Activated CD4-positive, alpha-beta T cell treated with anti-CD3 and anti-CD28 coated beads, Interleukin-2, amount 50 U/mL, for 24 hours (primary cell): ENCODE measurements around the gene PNMA1.

ENCODE experiments used
- DNase-seq, 2 donors: peaks; one replicate each; pipeline ENCODE4 v3.0.0-alpha.2; 2020; ENCODE audit warnings: low read depth in 1 of 2, low spot score in 1 of 2

Gene PNMA1

DNA sequence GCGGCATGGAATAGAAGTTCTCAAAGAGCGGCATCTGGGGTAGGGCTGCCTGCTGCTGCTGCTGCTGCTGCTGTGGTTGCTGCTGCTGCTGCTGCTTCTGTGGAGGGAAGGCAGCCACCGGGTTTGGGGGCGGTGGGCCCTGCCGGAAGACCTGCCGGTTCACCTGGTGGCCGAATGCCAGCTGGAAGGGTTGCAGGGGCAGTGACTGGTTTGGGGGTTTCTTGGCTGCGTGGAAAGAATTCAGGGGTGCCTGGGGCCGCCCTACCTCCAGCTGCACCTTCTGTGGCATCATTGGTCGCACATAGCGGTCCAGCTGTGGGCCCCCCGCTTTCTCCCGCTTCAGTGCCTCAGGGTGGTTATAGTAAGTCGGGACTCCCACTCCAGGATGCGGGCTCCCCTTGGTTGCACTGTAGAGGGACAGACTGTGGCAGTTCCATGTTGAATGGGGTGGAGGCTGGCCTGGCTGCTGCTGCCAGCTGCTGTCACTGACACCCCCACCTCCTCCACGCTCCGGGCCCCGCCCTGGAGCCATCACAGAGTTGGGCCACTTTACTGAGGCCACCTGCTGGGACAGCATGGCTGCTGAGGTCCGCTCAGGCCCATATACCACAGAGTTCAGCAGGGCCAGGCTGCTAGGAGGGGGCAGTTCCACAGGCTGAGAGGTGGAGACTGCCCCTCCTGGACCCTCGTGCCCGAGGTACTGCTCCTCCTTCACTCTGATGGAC lies 25.2 kb upstream of the PNMA1 start:
- DNase-seq = no peak

DNA sequence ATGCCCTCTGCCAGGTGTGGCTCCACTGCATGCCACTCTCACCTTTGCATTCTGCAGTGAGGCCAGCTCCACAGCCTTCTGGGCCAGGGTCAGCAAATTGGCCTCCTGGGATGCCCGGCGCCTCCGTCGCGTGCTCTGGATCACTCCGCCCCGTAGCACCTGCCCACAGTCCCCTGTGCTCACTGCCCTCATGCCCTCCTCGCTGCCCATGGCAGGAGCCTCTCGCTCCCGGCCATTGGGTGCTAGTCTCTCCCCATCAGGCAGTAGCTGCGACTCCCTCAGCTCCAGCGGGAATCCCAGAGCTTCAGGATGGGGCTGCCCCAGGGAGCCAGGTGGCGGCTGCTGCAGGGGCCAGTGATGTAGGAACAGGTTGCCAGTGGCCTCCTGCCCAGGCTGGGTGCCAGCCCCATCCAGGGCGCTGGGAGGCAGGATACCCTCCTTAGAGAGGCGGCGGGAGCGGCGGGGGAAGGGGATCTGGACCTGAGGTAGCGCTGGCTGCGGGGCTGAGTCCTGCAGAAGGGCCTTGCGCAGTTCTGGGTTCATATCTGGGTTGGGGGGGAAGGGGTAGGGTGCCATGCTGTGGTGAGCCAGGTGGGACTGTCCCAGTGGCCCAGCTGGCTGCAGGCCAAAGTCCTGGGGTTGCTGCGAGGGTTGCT lies 24.5 kb upstream of the PNMA1 start:
- no peak for DNase-seq

DNA sequence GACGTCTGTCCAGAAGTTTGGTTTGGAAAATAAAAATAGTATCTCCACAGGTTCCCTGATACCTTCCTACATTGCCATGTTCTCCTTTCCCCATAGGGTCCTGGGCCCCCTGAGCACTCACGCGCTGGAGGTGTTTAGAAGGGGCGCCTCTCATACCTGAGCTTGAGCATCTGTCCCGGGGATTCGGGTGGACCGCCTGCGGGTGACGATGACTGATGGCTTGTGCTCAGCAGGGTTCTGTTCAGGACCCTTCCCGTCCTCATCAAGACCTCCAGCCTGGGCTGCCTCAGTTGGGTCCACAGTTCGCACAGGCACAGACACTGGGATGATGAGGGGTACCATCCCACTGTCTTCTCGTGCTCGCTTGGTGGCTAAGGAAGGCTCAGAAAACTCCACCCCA lies 22.7 kb upstream of the PNMA1 start:
- no peak for DNase-seq

DNA sequence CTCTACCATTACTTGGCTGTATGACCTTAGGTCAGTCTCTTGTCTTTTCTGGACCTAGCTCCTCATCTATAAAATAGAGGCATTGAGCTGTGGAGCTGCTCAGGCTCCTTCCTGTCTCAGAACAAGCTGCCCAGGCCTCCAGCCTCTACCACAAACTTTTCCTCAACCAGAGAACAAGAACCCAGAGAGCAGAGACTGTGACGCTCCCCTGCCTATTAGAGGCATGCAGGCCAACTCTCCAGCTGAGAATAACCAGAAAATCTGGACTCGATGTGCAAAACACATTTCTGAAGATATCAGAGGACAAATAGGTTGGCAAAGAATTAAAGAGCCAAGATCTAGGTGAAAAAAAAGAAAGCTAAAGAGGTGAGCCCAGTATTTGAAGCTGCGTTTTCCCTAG lies 17.8 kb upstream of the PNMA1 start:
- no peak for DNase-seq

GRCh38 chr14:73731111-73731510 lies 16.9 kb upstream of the PNMA1 start:
- DNase-seq = no peak

DNA sequence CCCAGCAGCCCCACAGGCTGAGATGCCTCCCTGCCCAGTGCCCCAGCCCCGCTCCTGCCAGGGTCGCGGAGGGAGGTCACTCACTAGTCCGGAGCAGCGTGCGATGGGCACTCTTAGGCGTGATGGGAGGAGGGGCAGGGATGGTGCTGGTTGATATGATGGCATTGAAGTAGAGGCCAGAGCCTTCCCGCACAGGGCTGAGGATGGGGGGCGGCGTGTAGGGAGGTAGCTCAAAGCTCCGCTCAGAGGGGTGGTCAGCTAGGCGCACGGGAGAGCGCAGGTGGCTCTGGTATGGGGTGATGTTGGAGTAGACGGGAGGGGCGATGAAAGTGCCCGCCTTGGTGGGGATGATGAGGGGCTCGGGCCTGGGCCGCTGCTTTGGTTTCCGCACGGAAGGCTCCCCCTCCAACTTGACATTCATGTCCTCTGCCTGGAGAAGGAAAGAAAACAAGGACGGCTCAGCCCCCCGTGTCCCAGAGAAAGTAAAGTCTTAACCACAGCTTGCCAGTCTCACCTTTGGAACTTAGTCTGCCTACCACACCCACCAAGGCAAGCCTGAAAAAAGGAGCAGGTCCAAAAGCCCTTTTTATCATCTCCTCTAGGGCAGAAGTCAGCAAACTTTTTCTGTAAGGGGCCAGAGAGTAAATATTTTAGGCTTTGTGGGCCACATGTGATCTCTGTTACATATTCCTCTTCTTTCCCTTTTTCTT lies 15.5 kb upstream of the PNMA1 start:
- no peak for DNase-seq

DNA sequence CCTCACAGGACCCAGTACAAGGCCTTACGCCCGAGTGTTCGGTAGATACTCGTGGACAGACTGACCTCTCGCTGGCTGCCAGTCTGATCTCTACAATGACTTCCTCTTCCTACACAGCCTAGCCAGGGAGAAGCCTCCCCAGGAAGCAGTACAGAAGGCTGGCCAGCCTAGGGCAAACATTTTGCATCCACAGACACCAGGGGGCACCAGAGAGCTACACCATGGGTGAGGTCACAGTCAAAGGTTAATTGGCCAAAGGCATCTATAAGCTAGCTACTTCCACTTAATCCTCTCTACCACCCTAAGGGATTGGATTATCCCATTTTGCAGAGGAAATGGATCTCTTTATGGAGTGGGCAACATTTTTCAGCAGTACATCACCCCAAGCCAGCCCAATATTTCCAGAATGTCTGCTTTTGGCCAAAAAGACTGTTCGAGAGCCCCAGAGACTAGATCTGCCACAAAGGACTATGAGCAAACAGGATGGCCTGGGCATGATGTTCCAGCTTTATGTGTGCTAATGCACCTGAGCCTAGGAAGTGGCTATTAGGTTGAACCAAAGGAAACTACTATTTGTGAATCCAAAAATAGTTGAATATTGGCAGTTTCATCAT lies 14.6 kb upstream of the PNMA1 start:
- DNase-seq = peak; percentile 87

- DNase-seq = no peak
Measured at GRCh38 chr14:73727166-73727565, 13.0 kb upstream of the PNMA1 start.

DNA sequence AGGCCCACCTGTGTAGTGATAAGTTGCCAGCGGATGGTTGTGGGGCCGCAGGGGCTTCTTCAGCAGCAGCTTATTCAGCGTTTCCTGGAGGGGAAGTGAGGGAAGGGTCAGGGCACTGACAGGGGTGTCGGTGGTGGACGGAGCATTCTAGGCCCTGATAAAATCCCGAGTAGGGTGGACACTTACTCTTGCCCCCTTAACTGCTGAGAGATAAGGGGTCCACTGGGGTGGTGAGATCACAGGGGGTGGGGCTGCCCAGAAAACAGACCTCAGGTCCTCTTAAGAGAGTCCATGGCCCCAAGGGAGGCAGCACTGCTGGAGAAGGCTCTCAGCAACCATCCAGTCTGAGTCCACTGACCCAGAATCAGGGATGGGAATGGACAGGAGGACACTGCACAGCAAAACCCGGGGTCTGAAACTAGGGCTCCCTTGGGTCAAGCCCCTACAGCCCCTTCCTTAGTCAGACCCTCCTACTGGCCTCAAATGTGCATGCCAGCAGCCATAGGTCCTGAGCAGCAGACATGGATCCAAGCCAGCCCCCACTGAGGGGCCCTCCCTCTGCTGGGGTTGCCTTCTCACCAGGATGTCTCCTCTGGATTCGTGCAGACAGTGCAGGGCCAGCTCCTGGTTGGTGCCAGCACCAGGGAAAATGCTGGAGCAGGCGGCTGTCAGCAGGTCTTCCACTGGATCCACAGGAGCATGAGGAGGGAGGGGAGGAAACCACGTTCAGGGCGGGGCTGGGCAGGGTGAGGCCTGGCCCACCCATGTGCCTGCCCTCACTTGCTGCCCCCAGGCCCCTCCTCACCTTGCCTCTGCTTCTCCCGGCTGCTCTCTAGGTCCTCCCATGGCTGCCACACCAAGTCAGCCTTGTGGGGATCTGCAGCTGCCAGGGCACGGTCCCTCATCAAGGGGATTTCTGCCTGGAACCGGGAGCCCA lies 12.1 kb upstream of the PNMA1 start:
- DNase-seq = no peak

- DNase-seq = no peak
Measured at GRCh38 chr14:73725116-73726024, 11.2 kb upstream of the PNMA1 start.

DNA sequence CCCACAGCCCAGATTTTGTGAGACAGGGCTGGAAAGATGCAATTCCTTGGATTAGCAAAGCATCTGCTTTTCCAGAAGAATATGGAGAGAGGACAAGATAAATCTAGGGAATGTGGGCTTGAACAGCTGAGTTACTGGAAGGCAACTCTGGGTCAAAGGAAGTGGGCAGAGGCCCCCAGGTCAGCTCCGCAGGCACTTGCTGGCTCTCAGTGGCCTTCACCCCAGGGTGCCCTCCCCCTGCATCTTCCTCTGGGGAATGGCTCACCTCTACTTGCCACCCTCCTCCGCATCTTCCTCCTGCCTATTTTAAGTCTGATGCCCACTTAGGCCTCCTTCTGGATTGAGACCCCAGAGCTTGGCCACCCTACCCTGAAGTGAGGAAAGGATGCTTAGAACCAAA lies 10.5 kb upstream of the PNMA1 start:
- no peak for DNase-seq

DNA sequence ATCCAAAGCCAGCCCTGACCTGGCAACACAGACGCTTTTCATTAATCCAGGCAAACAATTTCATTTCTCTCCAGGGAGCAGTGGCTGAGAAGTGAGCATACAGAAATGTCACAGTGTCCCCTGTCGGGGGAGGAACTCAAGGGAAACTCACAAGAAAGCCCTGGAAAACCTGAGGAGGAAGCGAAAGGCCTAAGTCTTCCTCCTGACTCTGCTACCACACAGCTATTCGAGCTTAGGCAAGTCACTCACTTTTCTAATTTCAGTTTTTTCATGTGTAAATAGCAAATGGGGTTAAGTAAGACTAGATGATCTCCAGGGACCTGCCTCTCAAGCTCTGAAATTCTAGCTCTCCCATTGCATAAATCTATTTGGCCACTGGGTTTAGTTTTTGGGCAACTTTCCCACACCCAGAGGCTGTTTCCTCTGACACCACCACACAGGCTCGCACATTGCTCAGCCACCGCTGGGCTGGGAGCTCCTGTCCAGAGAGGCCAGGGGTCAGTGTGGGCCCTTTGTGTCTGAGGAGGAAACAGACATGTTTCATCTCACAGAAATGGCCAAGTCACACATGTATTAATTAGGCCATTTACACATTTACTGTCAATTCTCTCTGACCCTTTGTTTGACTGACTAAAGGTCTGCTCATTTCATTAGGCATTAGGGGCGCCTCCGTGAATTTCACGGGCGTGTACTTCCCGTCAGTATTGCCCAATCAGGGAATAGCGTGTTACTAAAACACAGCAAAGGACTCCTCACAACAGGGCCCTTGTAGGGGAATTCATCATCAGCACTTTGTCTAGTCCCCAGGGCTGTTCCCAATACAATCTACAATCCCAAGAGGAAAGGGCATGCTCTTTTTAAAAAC lies 9.8 kb upstream of the PNMA1 start:
- no peak for DNase-seq

DNA sequence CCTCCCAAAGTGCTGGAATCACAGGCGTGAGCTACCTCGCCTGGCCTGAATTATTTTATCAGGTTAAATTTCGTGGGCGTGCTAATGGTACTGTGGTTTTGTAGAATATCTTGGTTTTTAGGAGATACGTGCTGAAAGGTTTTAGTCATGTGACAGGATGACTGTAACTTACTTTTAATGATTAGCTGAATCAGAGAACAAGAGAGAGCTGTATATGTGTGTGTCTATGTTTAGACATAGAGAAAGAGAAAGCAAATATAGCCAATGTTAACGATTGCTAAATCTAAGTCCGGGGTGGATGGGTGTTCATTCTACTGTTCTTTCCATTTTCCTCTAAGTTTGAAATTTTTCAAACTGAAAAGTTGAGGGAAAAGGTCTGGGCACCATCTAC lies 9.2 kb upstream of the PNMA1 start:
- DNase-seq = no peak

GRCh38 chr14:73722581-73722980 lies 8.4 kb upstream of the PNMA1 start:
- DNase-seq = no peak

- no peak for DNase-seq
Measured at GRCh38 chr14:73721101-73721821, 7.1 kb upstream of the PNMA1 start.

DNA sequence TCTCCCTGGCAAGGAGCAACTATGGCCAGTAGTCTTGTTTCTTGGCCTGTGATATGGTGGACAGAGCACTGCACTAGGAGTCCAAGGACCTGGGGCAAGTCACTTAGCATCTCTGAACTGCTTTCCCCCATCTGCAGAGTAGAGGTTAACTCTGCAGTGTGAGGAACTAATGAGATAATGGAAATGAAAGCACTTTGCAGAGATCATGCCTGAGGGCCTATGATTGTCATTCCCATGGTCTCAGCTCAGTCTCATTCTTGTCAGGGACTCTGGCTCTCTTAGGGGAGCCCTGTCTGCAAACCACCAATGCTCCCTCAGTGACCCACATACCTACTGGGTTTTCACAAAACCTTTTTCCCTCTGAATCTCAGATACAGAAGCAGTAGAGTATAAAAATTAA lies 6.5 kb upstream of the PNMA1 start:
- no peak for DNase-seq

DNA sequence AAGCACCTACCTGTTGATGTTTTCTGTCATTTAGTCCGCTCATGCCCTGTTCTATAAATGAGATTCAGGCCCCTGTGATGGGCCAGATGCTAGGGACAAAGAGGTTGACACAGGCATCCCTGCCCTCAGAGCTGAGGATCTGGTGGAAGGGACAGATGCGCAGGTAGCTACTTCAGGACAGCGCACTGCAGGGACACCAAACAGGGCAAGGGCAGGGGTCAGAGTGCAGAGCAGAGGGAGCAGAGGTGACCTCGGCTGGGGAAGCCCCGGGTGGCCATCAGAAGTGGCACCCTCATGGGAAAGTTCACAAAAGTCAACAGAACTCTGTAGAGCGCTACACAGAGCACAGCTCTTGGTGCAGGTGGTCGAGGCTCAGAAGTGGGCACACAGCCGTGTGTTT lies 5.6 kb upstream of the PNMA1 start:
- DNase-seq = no peak

DNA sequence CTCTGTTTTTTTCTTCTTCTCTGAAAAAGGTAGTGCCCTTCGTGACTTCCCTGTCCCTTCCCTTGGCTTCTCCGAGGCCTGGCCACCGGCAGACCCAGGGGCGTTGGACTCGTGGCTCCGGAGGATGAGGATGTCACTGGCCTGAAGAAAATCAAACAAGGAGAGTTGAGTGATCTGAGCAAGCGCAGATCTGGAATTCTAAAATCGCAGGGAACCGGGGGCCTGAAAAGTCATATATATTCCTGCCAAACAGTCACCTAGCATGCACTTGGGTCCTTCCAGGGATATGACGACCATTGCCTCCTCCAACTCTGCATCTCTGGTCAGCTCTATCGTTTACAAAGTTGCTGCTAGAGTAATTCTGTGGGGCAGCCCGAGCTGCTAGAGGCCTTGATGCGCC lies 5.2 kb upstream of the PNMA1 start:
- no peak for DNase-seq
